Left ventricle myocardium inferior (tissue), 1 donor: ENCODE measurements around the gene URB1. TPM values are rescaled to one million over a fixed set of nuclear protein-coding genes. Genes with fewer than 3 reads are reported as not detected.

ENCODE experiments used
- DNase-seq: peaks from one replicate; pipeline ENCODE4 v3.0.0-alpha.2; 2020
- H3K27ac ChIP-seq: fragments of 200-600 bp; replicated peaks from 2 replicates; pipeline ENCODE4 v1.8.0; 2021
- H3K27me3 ChIP-seq: fragments of 200-600 bp; 2 replicates; pipeline ENCODE4 v1.8.0; 2021; ENCODE audit warnings: low read depth
- H3K36me3 ChIP-seq: fragments of 200-600 bp; 2 replicates; pipeline ENCODE4 v1.8.0; 2021
- H3K4me1 ChIP-seq: fragments of 200-600 bp; 2 replicates; pipeline ENCODE4 v1.8.0; 2021
- H3K4me3 ChIP-seq: fragments of 200-600 bp; 2 replicates; pipeline ENCODE4 v1.8.0; 2021; ENCODE audit warnings: mild to moderate bottlenecking, moderate library complexity
- H3K9me3 ChIP-seq: fragments of 200-600 bp; replicated peaks from 2 replicates; pipeline ENCODE4 v1.8.0; 2021
- intact Hi-C: fragments of 100-400 bp; cut with micrococcal nuclease; formaldehyde crosslinking; loops from one replicate; pipeline ENCODE4 v1.11.0; 2022
- total RNA-seq: library from RNA; stranded (reverse); fragmentation: NEBNext Ultra II Directional; extraction: Animal tissue kit (Norgen Biotek cat#: 25700); gene quantifications from one replicate; pipeline ENCODE4 v1.2.1, GENCODE V29; 2021
- TF ChIP-seq, protein P1 (sequence below): fragments of 200-600 bp; IDR thresholded peaks from 2 replicates; pipeline ENCODE4 v1.8.0; 2021; ENCODE audit warnings: antibody characterized with exemption, mild to moderate bottlenecking, borderline replicate concordance
- donor health status: DM: no; HTN: yes; CAD: no; lungs with severe emphysema.

URB1 gene
- total RNA-seq, 1 donor from 2014 or later: 13.8 TPM

DNA sequence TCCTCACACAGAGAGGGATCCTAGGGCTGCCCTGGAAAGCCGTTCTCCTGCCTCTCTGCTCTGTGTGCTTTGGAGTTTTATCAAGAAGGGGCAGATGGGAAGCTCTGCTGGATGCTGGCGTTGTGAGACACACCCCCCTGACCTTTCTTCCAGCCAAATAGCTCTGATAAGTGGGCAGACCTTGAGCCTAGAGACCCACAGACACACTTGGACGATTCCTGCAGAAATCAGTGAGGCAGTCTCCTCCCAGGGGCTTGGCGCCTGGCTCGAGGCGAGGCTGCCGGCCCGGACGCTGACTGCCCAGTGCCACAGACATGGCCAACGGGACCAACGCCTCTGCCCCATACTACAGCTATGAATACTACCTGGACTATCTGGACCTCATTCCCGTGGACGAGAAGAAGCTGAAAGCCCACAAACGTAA, 94.1 kb downstream of the URB1 start, which contains the start of gene MRAP:
Gene MRAP (plus strand): TSS at position 198 of the 424 bp plus-strand sequence. CDS start 117 bp downstream, at position 315.
- H3K9me3 ChIP-seq: no peaks in the 10 kb centered on the region
- H3K27ac ChIP-seq: no peak within 1 kb of the TSS
- DNase-seq: no peak
- H3K36me3 ChIP-seq: peaks cover 7% of the 10 kb centered on the region
- no peak within 1 kb of the TSS for H3K4me3 ChIP-seq
- no peaks in the 10 kb centered on the region for H3K4me1 ChIP-seq
- intact Hi-C loops: no loop called here
- TF ChIP-seq, protein P1, sequence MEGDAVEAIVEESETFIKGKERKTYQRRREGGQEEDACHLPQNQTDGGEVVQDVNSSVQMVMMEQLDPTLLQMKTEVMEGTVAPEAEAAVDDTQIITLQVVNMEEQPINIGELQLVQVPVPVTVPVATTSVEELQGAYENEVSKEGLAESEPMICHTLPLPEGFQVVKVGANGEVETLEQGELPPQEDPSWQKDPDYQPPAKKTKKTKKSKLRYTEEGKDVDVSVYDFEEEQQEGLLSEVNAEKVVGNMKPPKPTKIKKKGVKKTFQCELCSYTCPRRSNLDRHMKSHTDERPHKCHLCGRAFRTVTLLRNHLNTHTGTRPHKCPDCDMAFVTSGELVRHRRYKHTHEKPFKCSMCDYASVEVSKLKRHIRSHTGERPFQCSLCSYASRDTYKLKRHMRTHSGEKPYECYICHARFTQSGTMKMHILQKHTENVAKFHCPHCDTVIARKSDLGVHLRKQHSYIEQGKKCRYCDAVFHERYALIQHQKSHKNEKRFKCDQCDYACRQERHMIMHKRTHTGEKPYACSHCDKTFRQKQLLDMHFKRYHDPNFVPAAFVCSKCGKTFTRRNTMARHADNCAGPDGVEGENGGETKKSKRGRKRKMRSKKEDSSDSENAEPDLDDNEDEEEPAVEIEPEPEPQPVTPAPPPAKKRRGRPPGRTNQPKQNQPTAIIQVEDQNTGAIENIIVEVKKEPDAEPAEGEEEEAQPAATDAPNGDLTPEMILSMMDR: no peak
- no peaks in the 10 kb centered on the region for H3K27me3 ChIP-seq

DNA sequence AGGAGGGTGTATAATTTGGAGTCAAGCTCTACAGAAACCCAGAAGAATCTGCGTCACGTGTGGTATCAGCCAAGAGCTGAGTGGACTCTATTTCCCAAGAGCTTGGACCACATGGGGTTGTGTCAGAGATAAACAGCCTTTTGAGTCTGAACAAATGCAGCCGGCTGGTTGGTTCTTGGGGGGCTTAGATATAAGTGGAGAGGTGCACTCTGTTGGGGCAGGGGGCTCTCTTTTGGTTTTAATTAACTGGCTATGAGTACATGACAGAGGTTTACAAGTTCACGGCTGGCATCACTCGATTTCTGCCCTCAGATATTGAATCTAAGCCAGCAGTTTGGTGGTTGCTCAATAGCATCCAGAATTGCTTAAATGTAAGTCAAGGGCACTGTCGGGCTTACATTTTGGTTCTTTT, 94.7 kb downstream of the URB1 start:
- DNase-seq: no peak
- Histone ChIP-seq H3K4me3 (no peak overlapping the region), H3K36me3 (peaks cover 7% of the 10 kb centered on the region), H3K27me3 (no peaks in the 10 kb centered on the region), H3K4me1 (no peaks in the 10 kb centered on the region), H3K9me3 (no peaks in the 10 kb centered on the region), H3K27ac (no peak overlapping the region)
- TF ChIP-seq, protein P1: no peak
- intact Hi-C loops: no loop called here

DNA sequence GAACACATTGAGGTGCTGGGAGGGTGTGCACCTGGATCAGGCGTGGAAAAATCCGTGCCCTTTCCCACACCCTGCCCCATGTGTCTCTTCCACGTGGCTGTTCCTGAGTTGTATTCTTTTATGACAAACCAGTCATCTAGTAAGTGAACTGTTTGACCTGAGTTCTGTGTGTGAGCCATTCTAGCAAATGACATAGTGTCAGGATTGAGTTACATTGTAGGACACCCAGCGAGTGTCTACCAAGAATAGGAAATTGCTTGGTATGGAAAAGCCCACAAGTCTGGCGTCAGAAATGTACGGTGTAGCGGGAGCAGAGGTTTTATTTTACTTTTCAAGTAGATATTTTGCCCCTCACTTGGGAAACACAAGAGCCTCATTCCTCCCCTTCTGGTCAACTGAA, 95.4 kb downstream of the URB1 start:
- peaks cover 7% of the 10 kb centered on the region for H3K36me3 ChIP-seq
- no peaks in the 10 kb centered on the region for H3K27me3 ChIP-seq
- intact Hi-C loops: no loop called here
- TF ChIP-seq, protein P1: no peak
- H3K4me3 ChIP-seq: no peak overlapping the region
- no peaks in the 10 kb centered on the region for H3K9me3 ChIP-seq
- DNase-seq: no peak
- no peak overlapping the region for H3K27ac ChIP-seq
- no peaks in the 10 kb centered on the region for H3K4me1 ChIP-seq

DNA sequence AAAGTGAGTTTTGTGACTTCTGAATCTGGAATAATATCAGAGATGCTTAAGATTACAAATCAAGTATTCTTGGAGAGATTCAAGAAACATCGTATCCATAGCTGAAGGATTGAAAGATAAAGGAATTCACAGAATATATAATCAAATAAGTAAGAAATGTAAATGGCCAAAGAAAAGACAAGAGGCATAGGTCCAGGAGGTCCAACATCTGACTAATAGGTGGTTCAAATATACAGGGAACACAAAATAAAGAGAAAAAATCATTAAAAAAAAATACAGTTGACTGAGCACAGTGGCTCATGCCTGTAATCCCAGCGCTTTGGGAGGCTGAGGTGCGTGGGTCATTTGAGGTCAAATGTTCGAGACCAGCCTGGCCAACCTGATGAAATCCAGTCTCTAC, 107.3 kb downstream of the URB1 start:
- intact Hi-C loops: no loop called here
- Histone ChIP-seq H3K27ac (no peak overlapping the region), H3K27me3 (no peaks in the 10 kb centered on the region), H3K4me1 (no peaks in the 10 kb centered on the region), H3K4me3 (no peak overlapping the region), H3K36me3 (peaks cover 9% of the 10 kb centered on the region), H3K9me3 (no peaks in the 10 kb centered on the region)
- DNase-seq: no peak
- TF ChIP-seq, protein P1: no peak

DNA sequence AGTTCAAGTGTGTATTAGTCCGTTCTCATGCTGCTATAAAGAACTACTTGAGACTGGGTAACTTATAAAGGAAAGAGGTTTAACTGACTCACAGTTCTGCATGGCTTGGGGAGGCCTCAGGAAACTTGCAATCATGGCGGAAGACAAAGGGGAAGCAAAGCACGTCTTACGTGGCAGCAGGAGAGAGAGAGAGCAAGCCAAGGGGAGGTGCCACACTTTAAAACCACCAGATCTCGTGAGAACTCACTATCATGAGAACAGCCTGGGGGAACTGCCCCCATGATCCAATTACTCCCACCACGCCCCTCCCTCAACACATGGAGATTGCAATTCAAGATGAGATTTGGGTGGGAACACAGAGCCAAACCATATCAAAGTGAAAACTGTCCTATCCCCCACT, 109.8 kb downstream of the URB1 start:
- Histone ChIP-seq H3K36me3 (peaks cover 9% of the 10 kb centered on the region), H3K27ac (no peak overlapping the region), H3K4me3 (no peak overlapping the region), H3K27me3 (no peaks in the 10 kb centered on the region), H3K4me1 (peaks cover 20% of the 10 kb centered on the region), H3K9me3 (no peaks in the 10 kb centered on the region)
- intact Hi-C loops: no loop called here
- no peak for DNase-seq
- TF ChIP-seq, protein P1: no peak
